Measurements from ENCODE around the gene ZNF570. TPM values are rescaled to one million over a fixed set of nuclear protein-coding genes. Genes with fewer than 3 reads are reported as not detected.

ZNF570 gene
- total RNA-seq, 2 donors from 2014 or later, result 6.6 to 7.8 TPM

DNA sequence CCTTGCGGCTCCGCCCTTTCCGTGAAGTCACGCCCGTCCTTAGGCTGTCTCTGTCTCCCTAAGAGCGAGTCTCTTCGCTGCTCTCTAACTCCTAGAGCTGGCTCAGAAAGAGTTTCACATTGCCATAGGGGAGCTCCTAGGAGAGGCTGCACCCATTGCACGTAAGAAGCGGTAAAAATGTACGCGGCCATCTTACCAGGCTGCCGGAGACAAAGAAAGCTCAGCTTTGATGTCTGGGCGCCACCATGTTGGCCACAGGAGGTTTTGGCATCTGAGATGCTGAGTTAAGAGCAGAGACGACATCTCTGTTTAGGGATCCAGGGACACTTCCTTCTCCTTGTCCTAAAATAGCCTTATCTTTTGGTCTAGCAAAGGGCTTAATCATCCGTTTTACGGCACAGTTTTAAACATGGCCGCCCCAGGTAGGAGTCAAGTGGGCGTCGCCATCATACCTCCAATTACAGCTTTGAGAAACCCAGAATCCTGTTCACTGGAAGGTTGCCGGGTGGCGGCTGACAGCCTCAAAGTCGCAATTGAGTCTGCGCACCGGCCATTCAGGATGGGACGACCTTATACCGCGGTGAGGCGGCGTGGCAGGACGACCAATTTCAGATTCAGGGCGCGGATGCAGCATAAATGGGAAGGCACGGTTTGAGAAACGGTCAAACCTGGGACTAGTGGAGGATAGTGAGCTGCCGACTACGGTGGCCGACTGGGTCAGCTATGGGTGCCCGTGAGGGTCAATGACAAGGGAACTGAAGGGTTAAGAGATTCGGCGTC, 37.4 kb downstream of the ZNF570 start, which contains the start of gene ZNF793:
ZNF793 (plus strand) TSS at position 553 of the 780 bp plus-strand sequence. CDS start 16,501 bp downstream, outside the sequence.
- H3K9me3 ChIP-seq, result no peaks in the 10 kb centered on the region
- H3K36me3 ChIP-seq, result peaks cover 4% of the 10 kb centered on the region
- peak within 1 kb of the TSS; percentile 59 to 67 for H3K4me3 ChIP-seq
- H3K27me3 ChIP-seq, result no peaks in the 10 kb centered on the region
- peak within 1 kb of the TSS; percentile 88 to 91 for H3K27ac ChIP-seq
- peaks cover 0 to 10% of the 10 kb centered on the region in 2 donors for H3K4me1 ChIP-seq
- TF ChIP-seq, protein P1, sequence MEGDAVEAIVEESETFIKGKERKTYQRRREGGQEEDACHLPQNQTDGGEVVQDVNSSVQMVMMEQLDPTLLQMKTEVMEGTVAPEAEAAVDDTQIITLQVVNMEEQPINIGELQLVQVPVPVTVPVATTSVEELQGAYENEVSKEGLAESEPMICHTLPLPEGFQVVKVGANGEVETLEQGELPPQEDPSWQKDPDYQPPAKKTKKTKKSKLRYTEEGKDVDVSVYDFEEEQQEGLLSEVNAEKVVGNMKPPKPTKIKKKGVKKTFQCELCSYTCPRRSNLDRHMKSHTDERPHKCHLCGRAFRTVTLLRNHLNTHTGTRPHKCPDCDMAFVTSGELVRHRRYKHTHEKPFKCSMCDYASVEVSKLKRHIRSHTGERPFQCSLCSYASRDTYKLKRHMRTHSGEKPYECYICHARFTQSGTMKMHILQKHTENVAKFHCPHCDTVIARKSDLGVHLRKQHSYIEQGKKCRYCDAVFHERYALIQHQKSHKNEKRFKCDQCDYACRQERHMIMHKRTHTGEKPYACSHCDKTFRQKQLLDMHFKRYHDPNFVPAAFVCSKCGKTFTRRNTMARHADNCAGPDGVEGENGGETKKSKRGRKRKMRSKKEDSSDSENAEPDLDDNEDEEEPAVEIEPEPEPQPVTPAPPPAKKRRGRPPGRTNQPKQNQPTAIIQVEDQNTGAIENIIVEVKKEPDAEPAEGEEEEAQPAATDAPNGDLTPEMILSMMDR (IDR thresholded peaks at IDR 0.05), result no peak
- DNase-seq (ENCODE audit: low spot score), result peak; percentile 72

DNA sequence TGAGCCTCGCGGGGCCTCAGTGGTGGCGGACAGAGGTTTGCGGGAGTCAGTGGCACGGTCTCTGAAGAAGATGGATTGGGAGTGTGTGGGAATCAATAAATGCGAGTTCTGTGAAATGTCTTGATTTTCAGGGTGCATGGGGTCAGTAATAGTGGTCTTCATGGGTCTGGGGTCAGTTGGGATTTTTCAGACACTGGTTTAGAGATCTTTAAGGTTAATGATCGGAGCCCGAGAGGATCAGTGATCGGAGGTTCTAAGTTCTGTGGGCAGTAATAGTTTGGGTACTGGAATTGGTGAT, 38.0 kb downstream of the ZNF570 start:
- TF ChIP-seq, protein P1 (IDR thresholded peaks at IDR 0.05), result no peak
- no peak for DNase-seq (ENCODE audit: low spot score)
- peak overlapping the region; percentile 59 to 67 for H3K4me3 ChIP-seq
- H3K27me3 ChIP-seq, result no peaks in the 10 kb centered on the region
- H3K4me1 ChIP-seq, result peaks cover 0 to 10% of the 10 kb centered on the region in 2 donors
- peak overlapping the region; percentile 88 to 91 for H3K27ac ChIP-seq
- no peaks in the 10 kb centered on the region for H3K9me3 ChIP-seq
- peaks cover 7% of the 10 kb centered on the region for H3K36me3 ChIP-seq

- TF ChIP-seq, protein P1 (IDR thresholded peaks at IDR 0.05), result no peak
- H3K9me3 ChIP-seq, result no peaks in the 10 kb centered on the region
- H3K4me1 ChIP-seq, result peaks cover 0 to 5% of the 10 kb centered on the region in 2 donors
- H3K36me3 ChIP-seq, result peaks cover 7% of the 10 kb centered on the region
- H3K27me3 ChIP-seq, result no peaks in the 10 kb centered on the region
- H3K4me3 ChIP-seq, result no peak overlapping the region
- DNase-seq (ENCODE audit: low spot score), result no peak
- no peak overlapping the region for H3K27ac ChIP-seq
These were observed 42.0 kb downstream of the ZNF570 start for GRCh38 chr19:37511186-37511585.

DNA sequence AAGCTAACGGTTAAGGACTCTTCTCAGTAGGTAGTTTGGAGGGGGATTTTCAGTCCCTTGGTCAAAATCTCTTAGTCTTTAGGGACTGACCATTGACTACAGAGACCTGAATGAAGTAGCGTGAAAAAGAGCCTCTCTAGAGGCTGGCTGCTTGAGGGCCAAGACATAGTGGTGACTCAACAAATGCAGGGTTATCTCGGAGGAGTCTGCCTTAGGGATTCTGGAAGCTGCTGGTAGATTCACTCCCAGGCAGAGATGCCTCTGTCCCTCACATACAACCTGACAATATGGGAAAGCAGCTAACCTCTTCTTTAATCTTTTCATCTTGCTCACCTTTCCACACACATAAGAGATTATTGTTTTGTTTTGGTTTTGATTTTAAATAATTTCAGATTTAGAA, 42.7 kb downstream of the ZNF570 start:
- Histone ChIP-seq H3K27me3 (no peaks in the 10 kb centered on the region), H3K4me3 (no peak overlapping the region), H3K36me3 (peaks cover 7% of the 10 kb centered on the region), H3K27ac (no peak overlapping the region), H3K9me3 (no peaks in the 10 kb centered on the region), H3K4me1 (peaks cover 0 to 5% of the 10 kb centered on the region in 2 donors)
- no peak for DNase-seq (ENCODE audit: low spot score)
- TF ChIP-seq, protein P1 (IDR thresholded peaks at IDR 0.05), result no peak

DNA sequence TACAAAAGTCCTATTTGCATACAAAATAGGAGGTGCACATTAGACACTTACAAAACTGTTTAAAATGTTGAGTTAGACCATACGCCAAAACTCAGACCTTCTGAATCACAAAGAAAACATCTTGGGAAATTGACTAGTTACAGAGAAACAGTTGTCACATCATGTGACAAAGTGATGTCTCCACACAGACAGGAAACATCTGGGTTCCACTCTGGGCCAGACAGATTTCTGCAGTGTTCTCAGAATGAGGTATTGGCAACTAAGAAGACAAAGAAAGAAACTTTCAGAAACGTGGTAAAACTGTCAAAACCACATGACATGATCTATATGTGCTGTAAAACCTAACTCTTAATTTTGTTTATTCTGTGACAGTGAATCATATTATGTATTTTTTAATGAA, 44.2 kb downstream of the ZNF570 start:
- Histone ChIP-seq H3K9me3 (peaks cover 0 to 9% of the 10 kb centered on the region in 2 donors), H3K36me3 (peaks cover 7% of the 10 kb centered on the region), H3K4me3 (no peak overlapping the region), H3K27ac (no peak overlapping the region), H3K4me1 (no peaks in the 10 kb centered on the region), H3K27me3 (no peaks in the 10 kb centered on the region)
- no peak for DNase-seq (ENCODE audit: low spot score)
- TF ChIP-seq, protein P1 (IDR thresholded peaks at IDR 0.05), result no peak
